IPS DF 4.7 (cell line): ENCODE results near the gene TIAM2.
"Not testable (repeated sequence)": the region's sequence is repeated elsewhere in the genome, so short reads cannot be mapped to it uniquely, and the experiment has no call there.

Experiments used
- DNase-seq: peaks from one replicate; pipeline ENCODE4 v3.0.0-alpha.2; 2013; ENCODE audit warnings: low spot score; ENCODE audit errors: extremely low read depth

The TIAM2 gene

GRCh38 chr6:155227046-155227445 lies 231.9 kb downstream of the TIAM2 start:
- no peak for DNase-seq

- DNase-seq, result no peak
Observed at GRCh38 chr6:155228546-155229166, 233.5 kb downstream of the TIAM2 start.

DNA sequence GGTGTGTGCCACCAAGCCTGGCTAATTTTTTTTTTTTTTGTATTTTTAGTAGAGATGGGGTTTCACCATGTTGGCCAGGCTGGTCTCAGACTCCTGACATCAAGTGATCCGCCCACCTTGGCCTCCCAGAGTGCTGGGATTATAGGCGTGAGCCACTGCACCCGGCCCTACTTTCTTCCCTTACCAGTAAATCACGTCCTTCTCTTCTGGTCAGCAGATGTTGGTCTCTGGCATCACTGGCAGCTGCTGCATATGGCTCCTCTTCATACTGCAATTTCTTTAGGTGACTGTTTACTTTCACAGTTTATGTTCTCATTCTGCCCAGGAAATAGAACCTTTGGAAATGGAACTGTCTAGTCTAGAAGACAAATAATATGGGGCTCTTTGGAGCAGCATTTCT lies 235.9 kb downstream of the TIAM2 start:
- DNase-seq, result not testable (repeated sequence)

- no peak for DNase-seq
Observed at GRCh38 chr6:155232848-155233247, 237.7 kb downstream of the TIAM2 start.

GRCh38 chr6:155234167-155234566 lies 239.1 kb downstream of the TIAM2 start:
- no peak for DNase-seq

DNA sequence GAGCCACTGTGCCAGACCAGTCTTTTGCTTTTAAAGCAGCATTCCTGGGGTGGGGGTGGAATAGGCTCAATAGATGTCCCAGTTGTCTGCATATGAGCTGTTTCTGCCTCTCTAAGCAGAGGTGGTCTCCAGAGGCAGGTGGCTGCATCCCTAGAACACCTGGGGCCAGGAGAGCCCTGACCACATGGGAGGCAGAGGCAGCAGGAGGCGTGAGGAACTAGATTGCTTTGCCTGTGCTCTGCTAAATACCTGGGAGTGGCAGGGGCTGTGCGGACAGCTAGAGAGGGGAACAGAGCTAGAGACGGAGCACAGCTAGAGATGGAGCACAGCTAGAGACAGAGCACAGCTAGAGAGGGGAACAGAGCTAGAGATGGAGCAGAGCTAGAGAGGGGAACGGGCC lies 239.6 kb downstream of the TIAM2 start:
- DNase-seq, result no peak

DNA sequence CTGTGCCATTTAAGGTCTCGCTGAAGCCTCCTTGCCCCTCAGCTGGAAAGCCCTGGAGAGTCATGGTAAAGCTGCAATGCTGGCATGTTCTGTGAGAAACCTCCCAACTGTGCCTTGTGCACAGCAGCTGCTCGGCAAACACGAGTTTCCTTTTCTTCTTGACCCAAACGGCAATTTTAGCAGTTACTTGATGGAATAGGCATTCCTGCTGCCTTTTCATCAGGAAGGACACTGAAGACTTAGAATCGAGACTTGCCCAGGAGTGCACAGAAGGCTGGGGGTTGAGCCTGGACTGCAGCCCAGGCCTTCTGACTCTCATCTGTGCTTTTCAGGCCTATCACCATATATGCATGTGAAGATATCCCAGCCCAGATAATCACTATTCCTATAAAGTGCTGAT lies 240.0 kb downstream of the TIAM2 start:
- DNase-seq, result no peak

GRCh38 chr6:155237613-155238012 lies 242.5 kb downstream of the TIAM2 start:
- no peak for DNase-seq

GRCh38 chr6:155240905-155241600 lies 245.9 kb downstream of the TIAM2 start:
- DNase-seq, result no peak

- DNase-seq, result no peak
Observed at GRCh38 chr6:155241966-155242365, 246.9 kb downstream of the TIAM2 start.

- DNase-seq, result no peak
Observed at GRCh38 chr6:155244434-155244833, 249.3 kb downstream of the TIAM2 start.

DNA sequence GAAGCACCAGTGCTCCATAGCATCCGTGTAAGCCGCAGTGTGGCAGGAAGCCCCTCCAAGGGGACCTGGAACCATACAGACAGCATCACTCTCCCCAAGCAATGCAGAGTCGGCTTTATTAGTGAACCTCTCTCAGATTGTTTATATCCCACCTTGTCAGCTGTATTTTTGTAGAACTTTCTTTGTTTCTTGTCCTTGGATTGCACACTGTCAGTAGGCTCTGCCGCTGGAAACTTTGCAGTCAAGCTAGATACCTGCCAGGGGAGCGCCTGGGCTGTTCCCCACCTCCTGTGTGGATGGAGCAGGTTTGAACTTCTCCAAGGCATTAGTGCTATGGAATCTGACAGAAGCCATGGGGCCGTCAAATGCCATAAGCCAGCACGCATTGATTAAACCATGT lies 250.1 kb downstream of the TIAM2 start:
- DNase-seq, result no peak

- DNase-seq, result no peak
Observed at GRCh38 chr6:155245831-155246230, 250.7 kb downstream of the TIAM2 start.

DNA sequence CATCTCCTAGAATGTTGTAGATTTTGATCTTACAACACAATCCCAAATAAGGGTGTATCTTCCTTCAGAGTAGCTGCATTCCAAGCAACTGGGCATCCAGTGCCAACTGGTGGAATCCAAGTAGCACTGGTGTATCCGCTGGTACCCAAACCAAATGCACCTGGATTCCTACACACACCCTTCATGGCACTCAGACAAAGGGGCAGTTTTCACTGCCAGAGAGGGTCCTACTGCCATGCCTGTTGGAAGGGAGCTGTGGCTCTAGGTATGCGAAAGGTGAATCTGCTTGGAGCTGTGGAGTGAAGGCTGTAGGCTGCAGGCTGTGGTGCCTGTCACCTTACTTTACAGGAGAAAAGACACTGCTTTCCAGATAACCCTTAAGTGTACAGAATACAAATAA lies 251.7 kb downstream of the TIAM2 start:
- DNase-seq, result no peak

- DNase-seq, result no peak
Observed at GRCh38 chr6:155247618-155248007, 252.5 kb downstream of the TIAM2 start.

GRCh38 chr6:155248008-155249001 lies 253.2 kb downstream of the TIAM2 start:
- DNase-seq, result no peak

DNA sequence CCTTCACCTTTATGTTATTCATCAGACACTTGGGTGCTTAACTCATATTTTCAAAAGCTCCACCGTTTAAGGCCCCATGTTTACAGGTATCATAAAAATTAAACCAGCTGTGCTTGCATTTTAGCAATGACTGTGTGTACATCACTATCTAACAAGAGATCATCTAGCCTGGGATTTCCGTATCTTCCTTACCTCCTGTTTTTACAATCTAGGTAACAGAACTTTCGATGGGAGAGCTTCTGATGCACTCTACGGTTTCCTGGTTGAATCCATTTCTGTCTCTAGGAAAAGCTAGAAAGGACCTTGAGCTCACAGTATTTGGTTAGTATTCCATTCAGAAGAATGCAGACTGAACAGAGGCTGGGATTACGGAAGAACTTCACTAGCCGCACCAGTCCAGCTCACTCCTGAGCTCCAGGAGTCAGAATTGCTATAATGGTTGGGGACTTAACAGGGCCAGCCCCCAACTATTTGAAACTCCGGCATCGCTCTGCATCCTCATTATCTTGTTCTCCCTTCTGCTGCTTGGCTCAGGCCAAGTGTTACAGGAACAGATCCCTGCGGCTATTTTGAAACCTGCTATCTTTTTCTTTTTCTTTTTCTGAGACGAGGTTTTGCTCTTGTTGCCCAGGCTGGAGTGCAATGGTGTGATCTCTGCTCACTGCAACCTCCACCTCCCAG lies 255.7 kb downstream of the TIAM2 start:
- DNase-seq, result no peak

DNA sequence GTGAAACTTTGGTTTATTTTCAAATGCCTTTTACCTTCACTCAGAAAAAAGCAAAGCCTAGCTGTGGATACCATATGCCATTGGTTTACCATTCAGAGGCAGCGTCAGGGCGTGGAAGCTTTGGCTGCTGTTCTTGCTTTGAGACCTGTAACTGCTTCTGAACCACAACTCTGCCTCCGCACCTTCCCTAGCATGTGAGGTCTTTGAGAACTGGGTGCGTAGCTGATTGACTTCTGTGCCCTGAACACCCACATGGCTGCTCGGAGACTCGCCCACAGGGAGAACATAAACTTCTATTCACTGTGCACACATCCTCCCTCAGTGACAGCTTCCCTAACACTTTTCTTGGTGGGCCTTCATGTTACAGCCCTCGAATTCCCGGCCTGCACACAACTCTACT lies 257.5 kb downstream of the TIAM2 start:
- no peak for DNase-seq

DNA sequence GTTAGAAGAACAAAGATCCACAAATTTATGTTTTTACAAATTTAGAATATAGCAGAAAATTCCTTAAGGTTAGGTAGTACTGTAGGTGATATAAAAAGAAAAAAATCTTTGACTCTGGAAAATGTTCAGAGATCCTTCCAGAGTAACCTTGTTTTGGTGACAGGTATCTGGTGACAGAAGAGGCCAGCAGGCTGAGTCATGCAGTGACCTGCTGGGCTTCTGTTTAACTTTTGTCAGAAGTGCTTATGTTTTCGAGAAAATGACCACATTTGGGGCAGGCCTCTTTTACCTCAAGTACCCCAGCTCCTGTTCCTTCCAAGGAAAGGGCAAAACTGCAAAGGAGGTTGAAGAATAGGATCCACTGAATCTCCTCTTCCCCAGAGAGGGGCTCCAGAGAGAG lies 258.2 kb downstream of the TIAM2 start:
- DNase-seq, result no peak

DNA sequence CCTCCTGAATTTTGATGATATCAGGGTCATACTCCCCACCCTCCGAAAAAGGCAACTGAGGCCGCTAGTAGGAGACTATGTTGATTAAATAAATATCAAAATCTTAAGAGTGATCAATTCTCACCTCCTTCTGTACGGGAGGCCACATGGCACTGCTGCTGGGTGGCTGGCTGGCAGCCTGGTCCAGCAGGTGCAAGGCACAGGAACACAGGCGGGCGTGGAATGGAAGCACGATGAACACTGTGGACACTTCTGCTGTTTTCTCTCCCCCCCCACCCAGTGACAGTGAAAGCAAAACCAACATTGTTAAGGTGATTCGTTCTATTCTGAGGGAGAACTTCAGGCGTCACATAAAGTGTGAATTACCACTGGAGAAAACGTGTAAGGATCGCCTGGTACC lies 259.0 kb downstream of the TIAM2 start:
- DNase-seq, result no peak

GRCh38 chr6:155256122-155256795 lies 261.1 kb downstream of the TIAM2 start:
- DNase-seq, result no peak
